ENCODE results near the gene PNPLA7. TPM values are rescaled to one million over a fixed set of nuclear protein-coding genes. Genes with fewer than 3 reads are reported as not detected.

PNPLA7 gene
- total RNA-seq, 2 donors from 2014 or later, result 1.2 to 7.1 TPM

DNA sequence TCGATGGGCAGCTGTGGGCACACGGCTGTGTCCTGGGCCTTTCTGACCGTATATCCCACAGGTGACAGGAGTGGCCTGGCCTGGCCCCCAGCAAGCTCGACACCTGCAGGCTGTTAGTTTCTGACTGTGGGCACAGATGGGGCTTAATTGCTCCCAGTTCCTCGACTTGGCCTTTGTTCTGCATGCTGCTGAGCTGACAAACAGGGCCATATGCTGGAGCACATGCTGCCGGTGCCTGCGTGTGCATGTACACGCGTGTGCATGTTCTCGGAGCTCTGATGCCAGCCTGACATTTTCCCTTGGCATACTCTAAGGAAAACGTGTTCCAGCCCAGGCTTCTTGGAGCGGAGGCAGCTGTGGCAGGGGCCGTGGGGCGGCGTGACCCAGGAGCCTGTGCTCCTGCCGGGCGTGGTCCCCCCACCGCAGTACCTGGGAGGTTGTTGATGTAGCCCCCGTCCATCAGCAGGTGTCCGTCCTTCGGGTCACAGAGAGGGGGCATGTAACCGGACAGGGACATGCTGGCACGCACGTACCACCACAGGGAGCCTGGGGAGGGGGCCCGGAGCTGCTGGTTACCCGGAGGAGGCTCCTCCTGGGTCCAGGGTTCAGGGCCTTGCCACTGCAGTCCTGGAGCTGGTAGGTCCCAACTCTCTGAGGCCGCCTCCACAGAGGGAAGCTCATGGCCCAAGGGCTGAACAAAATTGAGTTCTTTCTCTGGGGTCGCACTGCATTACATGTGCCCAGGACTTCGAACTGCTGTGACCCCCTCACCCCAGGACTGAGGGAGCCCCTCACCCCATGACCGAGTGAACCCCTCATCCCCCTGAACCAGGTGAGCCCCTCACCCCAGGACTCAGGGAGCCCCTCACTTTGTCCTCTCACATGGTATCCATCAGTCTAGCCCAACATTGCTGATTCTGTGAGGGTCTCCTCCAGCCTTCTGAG is 86.9 kb downstream of the PNPLA7 start:
- Mint-ChIP-seq H3K4me3 (no peak overlapping the region), H3K27me3 (peaks cover 0 to 2% of the 10 kb centered on the region in 2 donors), H3K9me3 (no peaks in the 10 kb centered on the region), H3K4me1 (ENCODE audit: low read depth in 2 of 2) (peaks cover 0 to 4% of the 10 kb centered on the region in 2 donors), H3K36me3 (no peaks in the 10 kb centered on the region), H3K27ac (no peak overlapping the region)
- DNase-seq (ENCODE audit: low spot score) (no peak), ATAC-seq (no peak)

DNA sequence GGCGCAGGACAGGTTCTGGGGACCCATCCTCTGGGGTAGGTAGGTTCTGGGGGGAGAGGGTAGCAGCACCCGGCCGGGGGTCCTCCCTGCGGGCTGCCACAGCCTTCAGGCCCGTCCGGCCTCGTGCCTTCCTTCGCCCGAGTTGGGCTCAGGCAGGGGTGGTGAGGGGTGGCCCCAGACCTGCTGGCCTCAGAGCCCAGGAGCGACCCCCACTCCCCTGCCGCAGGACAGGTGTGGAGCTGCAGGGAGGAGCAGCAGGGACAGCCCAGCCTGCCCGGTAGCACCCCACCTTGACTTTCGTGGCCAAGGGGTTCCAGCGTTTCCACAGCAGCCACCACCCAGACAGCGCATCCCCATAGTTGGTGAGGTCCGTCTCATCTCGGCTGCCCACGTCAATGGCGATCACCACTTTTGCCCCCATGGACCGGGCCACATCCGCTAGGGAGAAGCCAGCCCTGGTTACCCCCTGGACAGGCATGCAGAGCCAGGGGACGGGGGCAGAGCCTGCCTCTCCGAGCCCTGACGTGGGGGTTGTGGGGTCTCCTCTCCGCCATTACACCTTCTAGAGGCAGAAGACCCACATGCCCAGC is 87.7 kb downstream of the PNPLA7 start:
- Mint-ChIP-seq H3K9me3 (no peaks in the 10 kb centered on the region), H3K4me3 (no peak overlapping the region), H3K36me3 (no peaks in the 10 kb centered on the region), H3K27ac (no peak overlapping the region), H3K27me3 (no peaks in the 10 kb centered on the region), H3K4me1 (ENCODE audit: low read depth in 2 of 2) (peaks cover 0 to 4% of the 10 kb centered on the region in 2 donors)
- ATAC-seq, result no peak
- no peak for DNase-seq (ENCODE audit: low spot score)

DNA sequence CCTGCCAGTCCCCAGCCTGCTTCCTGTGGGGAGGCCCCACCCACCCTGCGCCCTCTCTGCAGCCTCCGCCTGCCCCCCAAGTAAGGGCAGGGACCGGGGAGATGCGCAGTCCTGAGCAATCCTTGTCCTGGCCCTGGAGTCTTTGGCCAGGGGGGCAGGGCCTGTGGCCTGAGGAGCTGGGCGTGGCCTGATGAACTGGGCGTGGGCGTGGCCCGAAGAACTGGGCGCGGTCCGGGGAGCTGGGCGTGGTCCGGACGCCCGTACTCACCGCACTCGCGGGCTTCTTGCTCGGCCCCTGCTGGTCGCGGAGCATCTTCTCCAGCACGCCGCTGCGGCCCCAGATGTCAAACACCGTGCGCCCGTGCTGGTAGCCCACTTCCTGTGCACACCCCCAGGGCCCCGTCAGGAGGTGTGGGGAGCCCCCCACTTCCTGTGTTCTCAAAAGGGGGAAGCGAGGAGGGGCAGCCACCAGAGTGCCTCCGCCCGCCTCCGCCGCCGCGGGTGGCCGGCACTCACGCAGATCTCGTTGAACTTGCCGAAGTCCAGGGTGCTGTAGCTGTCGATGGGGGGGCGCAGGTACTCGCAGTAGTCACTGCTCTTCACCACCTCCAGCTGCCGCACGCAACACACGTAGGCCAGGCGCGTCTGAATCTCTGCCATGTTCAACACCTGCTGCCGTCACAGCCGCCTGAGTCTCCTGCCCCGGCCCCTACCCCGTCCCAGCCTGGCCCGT is 88.4 kb downstream of the PNPLA7 start:
- H3K9me3 Mint-ChIP-seq, result no peaks in the 10 kb centered on the region
- H3K27me3 Mint-ChIP-seq, result no peaks in the 10 kb centered on the region
- no peaks in the 10 kb centered on the region for H3K36me3 Mint-ChIP-seq
- peaks cover 0 to 5% of the 10 kb centered on the region in 2 donors for H3K4me1 Mint-ChIP-seq (ENCODE audit: low read depth in 2 of 2)
- H3K4me3 Mint-ChIP-seq, result peak overlapping the region; percentile 39
- peak overlapping the region in 1 of 2 donors; percentile 37 for H3K27ac Mint-ChIP-seq
- peak; percentile 89 for DNase-seq (ENCODE audit: low spot score)
- ATAC-seq, result peak; percentile 80 to 83

DNA sequence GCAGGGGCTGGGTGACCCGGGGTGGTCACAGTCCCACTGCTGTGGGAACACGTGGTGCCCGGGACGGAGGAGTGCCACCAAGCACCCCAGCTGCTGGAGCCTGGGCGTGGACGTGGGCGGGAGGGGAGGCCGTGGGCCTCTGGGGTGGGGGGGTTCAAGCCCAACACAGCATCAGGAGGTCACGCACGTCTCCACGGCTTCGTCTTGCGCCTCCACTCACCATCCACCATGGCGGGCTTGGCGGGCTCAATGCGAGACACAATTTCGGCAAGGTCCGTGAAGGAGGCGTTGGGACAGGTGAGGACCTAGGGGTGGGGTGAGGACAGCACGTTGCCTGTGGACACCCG is 88.9 kb downstream of the PNPLA7 start:
- Mint-ChIP-seq H3K27ac (no peak overlapping the region), H3K9me3 (no peaks in the 10 kb centered on the region), H3K4me1 (ENCODE audit: low read depth in 2 of 2) (peaks cover 0 to 8% of the 10 kb centered on the region in 2 donors), H3K36me3 (no peaks in the 10 kb centered on the region), H3K27me3 (no peaks in the 10 kb centered on the region), H3K4me3 (peak overlapping the region; percentile 39)
- DNase-seq (ENCODE audit: low spot score) (no peak), ATAC-seq (no peak)

DNA sequence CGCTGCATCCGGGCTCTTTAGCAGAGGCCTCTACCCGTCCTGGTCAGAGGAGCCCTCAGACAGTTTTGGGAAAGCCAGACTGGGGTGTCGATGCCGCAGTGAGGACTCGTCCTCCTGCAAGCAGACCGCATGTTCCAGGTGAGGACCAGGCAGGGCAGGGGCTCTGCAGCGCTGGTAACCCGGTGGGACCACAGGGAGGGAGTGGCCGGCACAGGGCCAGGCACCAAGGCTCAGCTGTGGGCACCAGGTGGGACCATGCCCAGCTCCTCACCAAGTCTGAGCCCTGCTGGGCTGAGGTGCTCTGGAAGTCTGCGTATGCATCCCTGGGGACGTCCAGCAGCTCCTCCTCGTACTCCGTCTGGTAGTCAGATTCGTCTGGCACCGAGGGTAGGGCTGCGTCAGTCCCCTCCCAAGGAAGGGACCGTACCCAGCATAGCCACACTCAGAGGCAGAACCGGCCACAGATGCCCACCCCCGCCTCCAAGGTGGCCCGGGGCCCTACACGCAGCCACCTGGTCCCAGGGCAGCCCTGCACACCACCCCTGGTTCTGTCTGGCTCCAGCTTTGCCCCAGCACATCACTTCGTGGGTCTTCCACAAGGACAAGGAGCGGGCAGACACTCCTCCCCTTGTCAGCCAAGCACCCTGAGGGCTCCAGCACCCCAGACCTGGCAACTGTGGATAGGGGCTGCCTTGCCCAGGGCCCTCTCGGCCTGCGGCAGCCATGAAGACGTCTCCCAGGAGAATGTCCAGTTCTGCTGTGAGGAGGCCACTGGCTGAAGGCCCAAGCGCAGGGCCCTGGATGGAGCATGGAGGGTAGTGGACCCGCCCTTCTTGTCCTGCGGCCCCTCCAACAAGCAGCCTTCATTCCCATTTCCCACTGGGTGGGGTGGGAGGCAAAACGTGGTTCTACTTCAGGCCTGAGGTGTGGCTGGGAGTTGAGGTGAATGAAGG is 89.6 kb downstream of the PNPLA7 start:
- DNase-seq (ENCODE audit: low spot score) (no peak), ATAC-seq (no peak)
- Mint-ChIP-seq H3K27me3 (no peaks in the 10 kb centered on the region), H3K36me3 (no peaks in the 10 kb centered on the region), H3K27ac (no peak overlapping the region), H3K4me1 (ENCODE audit: low read depth in 2 of 2) (peaks cover 0 to 11% of the 10 kb centered on the region in 2 donors), H3K4me3 (peak overlapping the region; percentile 39), H3K9me3 (no peaks in the 10 kb centered on the region)

DNA sequence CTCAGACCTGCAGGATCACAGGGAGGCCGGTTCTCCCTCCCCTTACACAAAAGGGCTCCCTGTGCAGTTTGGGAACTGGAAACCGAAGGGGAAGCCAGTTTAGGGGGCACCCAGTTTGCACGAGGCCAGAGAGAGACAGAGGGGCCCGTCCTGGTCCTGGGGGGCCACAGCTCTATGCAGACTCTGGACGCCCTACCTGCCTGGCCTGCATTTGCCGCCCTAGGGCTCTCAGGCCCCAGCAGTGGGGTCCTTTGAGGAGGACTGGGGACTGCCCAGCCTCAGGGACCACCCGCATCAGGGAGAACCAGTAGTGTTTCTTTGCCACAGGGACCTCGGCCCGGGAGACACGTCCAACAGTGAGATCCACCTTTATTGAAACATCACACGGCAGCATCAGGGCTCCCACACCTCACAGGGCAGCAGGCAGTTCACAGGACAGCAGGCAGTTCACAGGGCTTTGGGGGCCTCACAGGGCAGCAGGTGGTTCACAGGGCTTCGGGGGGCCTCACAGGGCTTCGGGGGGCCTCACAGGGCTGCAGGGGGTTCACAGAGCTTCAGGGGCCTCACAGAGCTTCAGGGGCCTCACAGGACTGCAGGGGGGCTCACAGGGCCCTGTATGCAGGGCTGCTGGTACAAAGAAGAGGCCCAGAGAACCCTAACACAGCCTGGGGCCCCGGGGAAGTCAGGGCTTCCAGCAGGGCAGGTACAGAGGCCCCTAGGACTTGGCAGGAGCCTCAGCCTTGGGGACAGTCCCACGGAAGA is 90.4 kb downstream of the PNPLA7 start:
- peaks cover 0 to 11% of the 10 kb centered on the region in 2 donors for H3K4me1 Mint-ChIP-seq (ENCODE audit: low read depth in 2 of 2)
- no peak for ATAC-seq
- H3K4me3 Mint-ChIP-seq, result peak overlapping the region; percentile 36
- no peaks in the 10 kb centered on the region for H3K9me3 Mint-ChIP-seq
- no peaks in the 10 kb centered on the region for H3K27me3 Mint-ChIP-seq
- DNase-seq (ENCODE audit: low spot score), result no peak
- peak overlapping the region in 1 of 2 donors; percentile 33 for H3K27ac Mint-ChIP-seq
- no peaks in the 10 kb centered on the region for H3K36me3 Mint-ChIP-seq

DNA sequence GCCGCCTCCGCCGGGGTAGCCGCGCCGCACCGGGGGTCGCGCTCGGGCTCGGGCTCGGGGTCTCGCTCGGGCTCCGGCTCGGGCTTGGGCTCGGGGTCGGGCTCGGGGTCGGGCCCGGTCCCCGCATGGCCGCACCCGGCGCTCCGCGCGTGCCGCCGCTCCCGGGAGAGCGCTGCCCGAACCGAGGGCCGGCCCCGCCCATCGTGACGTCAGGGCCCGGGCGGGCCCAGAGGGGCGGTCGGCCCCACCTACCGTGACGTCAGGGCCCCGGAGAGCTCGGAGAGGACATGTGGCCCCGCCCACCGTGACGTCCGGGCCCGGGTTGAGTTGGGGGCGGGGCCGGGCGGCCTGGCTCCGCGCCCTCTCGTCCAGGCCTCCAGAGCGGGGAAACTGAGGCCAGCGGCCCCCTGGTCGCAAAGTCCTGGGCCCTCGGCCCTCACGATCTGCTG is 91.0 kb downstream of the PNPLA7 start, which contains the start of gene NSMF:
NSMF (minus strand) TSS at position 183 of the 449 bp plus-strand sequence. CDS start 232 bp downstream, outside the sequence.
- no peaks in the 10 kb centered on the region for H3K27me3 Mint-ChIP-seq
- DNase-seq (ENCODE audit: low spot score) (peak; percentile 95), ATAC-seq (peak; percentile 89 to 93)
- H3K4me1 Mint-ChIP-seq (ENCODE audit: low read depth in 2 of 2), result peaks cover 0 to 11% of the 10 kb centered on the region in 2 donors
- H3K9me3 Mint-ChIP-seq, result no peaks in the 10 kb centered on the region
- H3K36me3 Mint-ChIP-seq, result no peaks in the 10 kb centered on the region
- H3K4me3 Mint-ChIP-seq, result peak within 1 kb of the TSS; percentile 36
- H3K27ac Mint-ChIP-seq, result peak within 1 kb of the TSS in 1 of 2 donors; percentile 33

DNA sequence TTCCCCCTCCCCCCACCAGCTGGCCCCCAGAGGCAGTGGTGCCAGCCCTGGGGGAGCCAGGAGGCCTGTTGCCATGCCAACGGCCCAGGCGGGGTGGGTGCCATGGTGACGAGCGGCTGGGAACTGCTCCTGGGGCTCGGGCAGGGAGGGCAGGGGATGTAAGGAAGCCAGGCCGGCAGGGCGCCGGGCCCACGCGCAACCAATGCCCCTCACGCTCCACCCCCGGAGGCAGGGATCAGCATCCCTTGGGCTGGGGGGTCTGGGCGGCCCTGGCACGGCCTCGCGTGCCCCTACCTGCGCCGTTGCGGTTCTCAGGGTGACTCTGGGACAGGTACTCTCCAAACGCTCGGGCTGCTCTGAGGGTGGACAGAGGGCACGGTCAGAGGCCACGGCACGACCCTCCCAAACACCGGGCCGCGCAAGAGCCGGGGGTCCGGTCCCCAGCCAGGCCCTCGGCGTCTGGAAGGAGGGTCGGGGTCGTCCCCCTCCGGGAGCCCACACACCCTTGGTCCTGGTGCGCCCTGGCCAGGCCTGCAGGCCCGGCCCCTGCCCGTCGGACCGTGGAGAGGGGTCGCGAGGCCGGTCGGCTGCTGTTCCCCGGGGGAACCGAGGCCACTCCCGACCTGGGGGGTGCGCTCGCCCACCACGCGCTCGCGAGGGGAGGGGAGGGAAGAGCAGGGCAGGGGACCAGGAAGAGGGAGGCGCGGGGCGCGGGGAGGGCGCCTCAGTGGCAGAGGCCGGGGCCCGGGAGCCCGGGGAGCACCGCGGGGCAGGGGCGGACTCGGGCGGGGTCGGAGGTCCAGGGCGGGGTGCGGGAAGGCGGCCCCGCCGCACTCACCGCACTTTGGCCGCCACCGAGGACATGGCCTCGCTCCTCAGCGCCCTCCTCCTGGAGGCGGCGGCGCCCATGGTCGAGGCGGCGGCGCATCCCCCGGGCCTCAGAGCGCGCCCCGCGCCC is 91.7 kb downstream of the PNPLA7 start:
- H3K36me3 Mint-ChIP-seq, result no peaks in the 10 kb centered on the region
- H3K9me3 Mint-ChIP-seq, result no peaks in the 10 kb centered on the region
- no peak overlapping the region for H3K4me3 Mint-ChIP-seq
- ATAC-seq, result peak; percentile 8 to 19
- H3K27ac Mint-ChIP-seq, result no peak overlapping the region
- H3K4me1 Mint-ChIP-seq (ENCODE audit: low read depth in 2 of 2), result peaks cover 0 to 11% of the 10 kb centered on the region in 2 donors
- H3K27me3 Mint-ChIP-seq, result no peaks in the 10 kb centered on the region
- DNase-seq (ENCODE audit: low spot score), result no peak

DNA sequence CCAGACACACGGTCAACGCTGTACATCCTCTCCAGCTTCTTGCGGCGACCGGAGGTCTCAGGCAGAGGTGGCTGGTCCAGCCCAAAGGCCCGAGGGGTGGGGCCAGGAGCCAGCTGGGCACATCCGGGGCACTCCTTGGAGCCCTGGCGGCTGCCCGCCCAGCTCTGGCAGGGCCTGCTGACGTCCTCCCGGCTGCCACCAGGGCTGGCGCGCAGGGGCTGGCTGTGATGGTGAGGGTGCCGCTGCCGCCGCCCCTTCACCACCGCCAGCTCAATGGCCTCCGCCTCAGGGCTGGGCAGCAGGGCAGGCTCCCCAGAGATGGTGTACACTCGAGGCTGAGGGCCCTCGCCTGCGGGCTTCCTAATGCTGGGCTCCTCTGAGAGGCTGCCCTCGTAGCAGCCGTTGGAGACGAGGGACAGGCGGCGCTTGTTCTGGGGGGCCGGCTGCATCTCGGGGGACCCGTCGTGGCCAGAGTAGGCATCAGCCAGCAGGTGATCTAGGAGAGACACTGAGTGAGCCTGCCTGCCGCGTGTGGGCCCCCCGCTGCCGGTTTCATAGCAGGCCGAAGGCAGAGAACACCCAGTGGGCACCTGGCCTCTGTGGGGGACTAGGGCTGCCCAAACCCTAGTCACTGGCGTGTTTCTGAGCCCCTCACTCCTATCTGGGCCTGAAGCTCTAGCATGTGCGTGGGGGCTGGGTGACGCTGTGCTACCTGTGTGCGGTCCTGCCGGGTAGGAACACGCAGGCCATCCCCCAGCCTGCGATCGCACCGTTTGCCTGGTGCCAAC is 92.6 kb downstream of the PNPLA7 start:
- no peak overlapping the region for H3K27ac Mint-ChIP-seq
- DNase-seq (ENCODE audit: low spot score) (peak; percentile 57), ATAC-seq (no peak)
- H3K4me3 Mint-ChIP-seq, result no peak overlapping the region
- H3K9me3 Mint-ChIP-seq, result no peaks in the 10 kb centered on the region
- H3K4me1 Mint-ChIP-seq (ENCODE audit: low read depth in 2 of 2), result peaks cover 0 to 11% of the 10 kb centered on the region in 2 donors
- no peaks in the 10 kb centered on the region for H3K27me3 Mint-ChIP-seq
- H3K36me3 Mint-ChIP-seq, result no peaks in the 10 kb centered on the region

DNA sequence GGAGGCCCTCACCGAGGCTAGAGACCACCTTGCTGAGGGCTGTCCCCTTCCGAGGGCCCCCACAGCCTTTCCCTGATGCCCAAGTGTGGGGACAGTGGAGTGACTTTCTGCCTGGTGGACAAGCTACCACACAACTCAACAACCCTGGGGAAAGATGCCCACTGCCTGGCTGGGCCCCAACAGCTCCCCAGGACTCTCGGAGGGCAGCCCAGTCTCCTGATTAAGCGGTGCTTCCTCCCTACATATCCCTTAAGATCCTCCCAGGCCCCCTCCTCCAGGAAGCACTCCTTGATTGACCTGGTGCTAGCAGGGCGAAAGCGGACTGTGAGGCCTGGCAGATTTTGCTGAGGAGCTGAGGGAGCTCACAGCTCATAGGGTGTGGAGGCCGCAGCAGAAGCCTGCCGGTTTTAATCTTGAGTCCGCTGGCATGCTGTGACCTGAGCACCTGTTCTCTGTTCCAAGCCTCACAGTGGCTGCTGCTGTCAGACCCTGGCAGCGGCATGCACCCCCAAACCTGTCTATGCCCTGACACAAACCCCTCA is 93.3 kb downstream of the PNPLA7 start:
- no peak overlapping the region for H3K4me3 Mint-ChIP-seq
- H3K27me3 Mint-ChIP-seq, result no peaks in the 10 kb centered on the region
- no peaks in the 10 kb centered on the region for H3K36me3 Mint-ChIP-seq
- DNase-seq (ENCODE audit: low spot score) (no peak), ATAC-seq (no peak)
- no peak overlapping the region for H3K27ac Mint-ChIP-seq
- H3K4me1 Mint-ChIP-seq (ENCODE audit: low read depth in 2 of 2), result peaks cover 5 to 14% of the 10 kb centered on the region in 2 donors
- H3K9me3 Mint-ChIP-seq, result no peaks in the 10 kb centered on the region
